Lung microvascular endothelial cell (primary cell): ENCODE results near the gene WDR18. TPM values are rescaled to one million over a fixed set of nuclear protein-coding genes. Genes with fewer than 3 reads are reported as not detected.

Experiments
- DNase-seq, 2 donors: peaks; one replicate each; pipeline versions ENCODE4 v3.0.0 to v3.0.0-alpha.2; 2010; ENCODE audit warnings: low read depth in 2 of 2
- total RNA-seq: library from RNA; depleted of rRNA; stranded (reverse); fragments of >200 nt; gene quantifications from 2 replicates; pipeline ENCODE4 v1.2.1, GENCODE V29; 2014

Gene WDR18, protein sequence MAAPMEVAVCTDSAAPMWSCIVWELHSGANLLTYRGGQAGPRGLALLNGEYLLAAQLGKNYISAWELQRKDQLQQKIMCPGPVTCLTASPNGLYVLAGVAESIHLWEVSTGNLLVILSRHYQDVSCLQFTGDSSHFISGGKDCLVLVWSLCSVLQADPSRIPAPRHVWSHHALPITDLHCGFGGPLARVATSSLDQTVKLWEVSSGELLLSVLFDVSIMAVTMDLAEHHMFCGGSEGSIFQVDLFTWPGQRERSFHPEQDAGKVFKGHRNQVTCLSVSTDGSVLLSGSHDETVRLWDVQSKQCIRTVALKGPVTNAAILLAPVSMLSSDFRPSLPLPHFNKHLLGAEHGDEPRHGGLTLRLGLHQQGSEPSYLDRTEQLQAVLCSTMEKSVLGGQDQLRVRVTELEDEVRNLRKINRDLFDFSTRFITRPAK
- total RNA-seq: 74.4 and 88.5 TPM in 2 replicates

DNA sequence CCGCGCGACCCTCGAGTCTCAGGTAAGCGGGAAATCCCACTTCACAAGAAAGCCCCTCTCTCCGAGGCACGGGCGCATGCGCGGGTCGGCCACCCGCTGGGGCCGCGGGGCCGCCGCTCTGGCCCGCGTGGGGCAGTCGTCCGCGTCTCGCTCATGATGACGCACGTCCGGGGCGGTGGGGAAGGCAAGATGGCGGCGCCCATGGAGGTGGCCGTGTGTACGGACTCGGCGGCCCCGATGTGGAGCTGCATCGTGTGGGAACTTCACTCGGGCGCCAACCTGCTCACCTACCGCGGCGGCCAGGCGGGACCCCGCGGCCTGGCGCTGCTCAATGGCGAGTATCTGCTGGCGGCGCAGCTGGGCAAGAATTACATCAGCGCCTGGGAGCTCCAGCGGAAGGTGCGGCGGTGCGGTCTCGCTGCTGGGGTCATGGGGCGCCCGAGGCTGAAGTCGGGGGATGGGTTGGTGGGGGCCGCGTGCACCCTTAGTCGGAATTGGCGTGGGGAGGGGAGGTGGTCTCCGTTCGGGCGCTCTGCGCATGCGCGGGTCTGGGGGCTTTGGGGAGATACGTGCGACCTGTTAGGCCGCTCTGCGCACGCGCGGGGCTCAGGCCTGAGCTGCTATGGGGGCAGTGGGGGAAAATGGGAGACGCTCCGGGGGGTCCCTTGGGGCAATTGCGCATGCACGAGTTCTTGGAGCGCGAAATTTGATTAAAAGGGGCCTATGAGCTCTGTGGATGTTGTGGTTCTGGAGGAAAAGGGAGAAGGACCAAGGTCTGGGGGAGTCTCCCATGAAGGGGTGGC, at the start of gene WDR18:
WDR18 (plus strand) TSS at position 181 of the 803 bp plus-strand sequence; CDS start at position 190, 9 bp downstream.
- peak; percentile 89 to 94 for DNase-seq

DNA sequence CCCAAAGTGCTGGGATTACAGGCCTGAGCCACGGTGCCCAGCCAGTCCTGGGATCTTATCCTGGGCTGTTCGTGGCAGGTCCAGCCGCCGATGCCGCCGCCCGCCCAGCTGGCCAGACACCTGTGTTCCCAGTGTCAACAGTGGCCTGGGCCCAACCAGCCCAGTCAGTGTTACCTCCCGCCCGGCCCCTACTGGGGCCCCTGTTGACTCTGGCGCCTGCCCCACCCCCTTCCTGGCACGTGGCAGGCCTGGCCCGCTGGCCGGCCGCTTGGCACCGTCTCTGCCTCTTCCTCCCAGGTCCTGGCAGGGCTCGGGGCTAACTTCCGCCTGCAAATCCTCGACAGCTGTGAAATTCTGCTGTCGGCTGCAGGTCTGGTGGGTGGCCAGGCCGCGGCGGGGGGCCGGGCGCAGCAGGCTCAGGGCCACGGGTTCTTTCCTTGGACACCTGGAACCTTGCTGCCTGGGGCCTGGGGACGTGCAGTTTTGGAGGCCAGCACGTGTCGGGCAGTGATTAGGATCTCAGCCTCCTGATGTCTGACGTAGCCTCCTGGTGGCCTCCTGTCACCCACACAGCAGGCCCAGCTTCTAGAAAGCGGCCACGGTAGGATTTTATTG, 49.2 kb upstream of the WDR18 start:
- peak; percentile 88 to 97 for DNase-seq

DNA sequence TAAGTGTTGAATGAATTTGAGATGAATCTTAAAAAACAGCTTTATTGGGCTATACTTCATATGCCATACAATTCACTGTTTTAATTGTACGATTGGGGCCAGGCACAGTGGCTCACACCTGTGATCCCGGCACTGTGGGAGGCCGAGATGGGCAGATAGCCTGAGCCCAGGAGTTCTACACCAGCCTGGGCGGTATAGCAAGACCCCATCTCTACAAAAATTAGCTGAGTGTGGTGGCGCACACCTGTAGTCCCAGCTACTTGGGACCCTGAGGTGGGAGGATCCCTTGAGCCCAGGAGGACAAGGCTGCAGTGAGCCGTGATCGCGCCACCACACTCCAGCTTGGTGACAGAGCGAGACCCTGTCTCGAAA, 48.0 kb upstream of the WDR18 start:
- DNase-seq: no peak

DNA sequence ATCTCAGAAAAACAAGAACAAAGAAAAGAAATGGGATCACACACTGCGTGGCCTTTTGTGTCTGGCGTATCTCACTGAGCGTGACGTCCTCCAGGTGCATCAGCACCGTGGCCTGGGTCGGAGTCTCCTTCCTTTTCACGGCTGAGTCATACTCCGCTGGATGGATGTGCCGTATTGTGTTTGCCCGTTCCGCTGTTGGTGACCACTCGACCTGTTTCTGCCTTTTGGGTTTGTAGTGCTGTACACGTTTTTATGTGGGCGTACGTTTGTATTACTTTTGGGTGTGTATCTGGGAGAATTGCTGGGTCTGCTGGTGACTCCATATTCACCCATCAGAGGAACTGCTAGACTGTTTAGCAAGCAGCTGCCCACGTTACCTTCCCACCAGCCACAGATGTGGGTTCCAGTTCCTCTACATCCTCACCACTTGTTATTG, 46.9 kb upstream of the WDR18 start:
- DNase-seq: no peak

DNA sequence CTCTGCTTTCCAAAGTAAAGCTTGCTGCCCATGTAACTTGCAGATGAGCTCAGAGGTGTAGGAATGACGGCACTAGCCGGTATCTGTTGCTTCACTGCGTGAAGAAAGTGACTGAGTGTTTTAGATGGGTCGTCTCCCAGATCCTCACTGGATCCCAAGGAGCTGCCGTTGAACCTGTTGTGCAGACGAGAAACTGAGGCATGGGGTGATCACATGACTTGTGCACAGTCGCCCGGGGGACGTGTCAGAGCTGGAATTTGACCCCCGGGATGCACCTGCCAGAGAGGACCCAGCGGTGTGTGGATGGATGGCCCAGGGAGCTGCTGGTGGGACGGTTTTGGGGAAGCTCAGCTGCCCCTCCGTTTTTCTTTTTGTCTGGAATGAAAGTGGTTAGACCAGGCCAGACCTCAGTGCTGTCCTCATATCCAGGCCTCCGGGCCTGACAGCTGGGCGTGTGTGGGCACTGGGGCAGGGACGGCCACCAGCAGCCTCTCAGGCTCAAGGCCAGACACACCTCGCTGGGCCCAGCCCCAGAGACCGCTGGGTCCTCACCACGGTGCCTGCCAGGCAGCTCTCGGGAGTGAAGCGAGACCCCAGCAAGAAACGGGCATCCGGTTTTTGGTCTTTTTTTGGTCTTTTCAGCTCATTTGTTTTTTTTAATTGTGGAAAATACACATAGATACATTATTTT, 45.8 kb upstream of the WDR18 start:
- no peak for DNase-seq

DNA sequence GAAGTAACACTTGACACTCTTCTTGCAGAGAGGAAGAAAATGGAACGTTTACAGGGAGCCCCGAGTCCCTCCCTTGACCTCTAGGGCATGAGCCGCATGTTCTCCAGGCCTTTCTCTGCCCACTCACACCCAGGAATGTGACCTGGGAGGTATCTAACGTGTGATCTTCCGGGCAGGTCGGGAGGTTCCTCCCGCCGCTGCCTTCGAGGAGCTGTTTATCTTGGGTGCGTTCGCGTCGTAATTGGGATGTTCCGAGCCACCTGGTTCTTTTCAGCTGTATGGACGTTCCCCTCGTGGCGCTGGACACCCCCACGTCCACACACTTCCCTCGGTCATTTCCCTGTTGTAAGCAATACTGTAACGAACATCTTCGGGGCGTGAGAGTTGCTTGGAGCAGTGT, 44.7 kb upstream of the WDR18 start:
- no peak for DNase-seq

DNA sequence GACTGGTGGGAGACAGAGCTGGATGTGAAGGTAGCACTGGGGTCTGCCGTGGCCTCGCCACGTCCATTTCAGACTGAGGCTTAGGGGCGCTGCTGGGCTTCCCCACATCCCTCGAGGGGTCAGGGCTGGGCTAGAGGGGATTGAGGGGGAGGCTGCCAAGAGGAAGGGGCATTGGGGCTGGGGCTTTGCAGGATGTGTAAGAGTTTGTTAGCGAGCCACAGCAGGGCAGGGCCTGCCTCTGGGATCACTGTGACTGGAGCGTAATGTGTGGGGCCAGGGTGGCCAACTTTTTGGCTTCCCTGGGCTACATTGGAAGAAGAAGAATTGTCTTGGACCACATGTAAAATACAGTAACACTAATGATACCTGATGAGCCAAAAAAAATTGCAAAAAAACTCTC, 44.2 kb upstream of the WDR18 start:
- no peak for DNase-seq

DNA sequence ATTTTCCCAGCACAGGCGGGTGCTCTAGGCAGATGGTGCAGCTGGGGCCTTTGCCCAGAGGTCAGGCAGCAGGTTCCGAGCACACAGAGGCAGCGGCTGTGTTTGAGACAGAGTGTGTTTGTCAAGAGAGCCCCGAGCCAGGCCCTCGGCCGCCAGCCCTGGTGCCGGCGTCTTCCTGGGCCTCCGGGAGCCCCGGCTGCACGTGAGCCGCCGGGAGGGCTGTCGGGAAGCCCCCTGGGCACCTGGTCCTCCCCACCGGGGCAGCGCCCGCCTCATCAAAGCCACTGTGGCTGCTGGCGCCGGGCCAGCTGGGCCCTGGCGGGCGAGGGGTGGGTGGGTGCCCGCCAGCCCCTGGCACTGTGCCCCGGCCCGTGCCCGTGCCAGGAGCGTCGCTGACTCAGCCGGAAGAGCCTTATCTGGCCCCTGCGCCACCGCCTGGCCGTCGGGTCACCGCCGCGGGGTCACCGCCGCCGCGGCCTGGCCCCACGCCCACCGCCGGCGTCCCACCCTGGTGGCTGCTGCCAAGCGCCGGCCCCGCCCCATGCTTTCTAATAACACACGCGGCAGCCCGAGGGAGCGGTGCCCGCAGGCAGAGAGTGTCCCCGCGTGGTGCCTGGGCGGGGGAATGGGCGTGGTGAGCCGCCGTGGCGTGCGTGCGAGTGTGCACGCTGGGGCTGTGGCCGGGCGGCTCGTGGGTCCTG, 43.4 kb upstream of the WDR18 start:
- peak; percentile 55 to 68 for DNase-seq

DNA sequence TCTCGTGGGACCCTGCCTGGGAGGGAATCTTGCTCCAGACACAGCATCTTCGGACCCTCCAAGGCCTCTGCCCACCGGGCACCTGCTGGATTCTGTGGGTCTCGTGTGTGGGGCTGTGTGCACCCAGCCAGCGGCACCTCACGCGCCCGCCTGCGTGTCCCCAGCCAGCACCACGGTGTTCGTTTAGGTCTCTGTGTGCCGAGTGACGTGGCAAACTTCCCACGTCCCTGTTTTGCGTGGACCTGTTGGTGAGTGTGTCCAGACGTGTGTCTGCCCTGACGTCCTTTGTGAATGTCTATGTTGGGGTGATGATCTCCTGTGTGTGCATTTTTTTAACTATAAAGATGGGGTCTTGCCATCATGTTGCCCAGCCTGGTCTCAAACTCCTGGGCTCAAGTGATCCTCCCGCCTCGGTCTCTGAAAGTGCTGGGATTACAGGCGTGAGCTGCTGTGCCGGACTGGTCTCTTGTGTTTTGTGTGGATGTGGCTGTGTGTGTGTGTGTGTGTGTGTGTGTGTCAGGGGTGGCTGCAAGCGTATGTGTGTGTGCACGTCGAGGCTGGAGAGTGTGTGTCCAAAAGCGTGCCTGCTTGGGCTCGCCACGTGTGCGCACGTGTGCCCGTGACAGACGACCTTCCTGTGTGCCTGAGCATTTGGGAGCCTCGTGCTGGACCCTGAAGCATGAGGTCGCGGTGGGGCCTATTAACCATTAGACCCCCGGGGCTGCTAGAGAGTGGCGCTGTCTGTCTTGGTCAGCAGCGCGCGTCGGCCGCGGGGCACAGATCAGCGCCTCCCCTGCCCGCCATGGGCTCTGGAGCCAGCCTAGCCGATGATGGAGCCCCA, 42.6 kb upstream of the WDR18 start:
- no peak for DNase-seq

DNA sequence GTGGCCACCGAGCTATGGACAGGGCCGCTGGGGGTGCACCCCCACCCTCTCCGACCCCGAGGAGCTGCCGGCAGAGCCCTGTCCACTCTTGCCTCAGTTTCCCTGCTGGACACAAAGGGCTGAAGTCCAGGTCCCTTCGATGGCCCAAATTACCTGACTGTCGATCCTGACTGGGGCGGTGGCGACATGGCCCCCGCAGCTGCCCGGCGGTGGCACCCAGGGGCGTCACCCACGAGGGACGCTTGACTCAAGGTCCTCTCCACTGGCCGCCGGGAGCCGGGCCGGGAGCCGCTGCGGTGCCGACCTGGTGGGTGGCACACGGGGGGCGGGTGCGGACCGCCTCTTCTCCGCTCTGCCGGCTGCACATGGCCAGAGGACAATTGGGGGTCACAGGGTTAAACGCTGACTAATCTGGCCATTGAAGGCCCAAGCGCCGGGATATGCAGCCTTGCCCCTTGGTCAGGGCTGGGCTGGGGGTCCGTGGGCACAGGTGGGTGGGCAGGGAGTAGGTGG, 42.0 kb upstream of the WDR18 start:
- peak in 1 of 2 donors; percentile 29 for DNase-seq

DNA sequence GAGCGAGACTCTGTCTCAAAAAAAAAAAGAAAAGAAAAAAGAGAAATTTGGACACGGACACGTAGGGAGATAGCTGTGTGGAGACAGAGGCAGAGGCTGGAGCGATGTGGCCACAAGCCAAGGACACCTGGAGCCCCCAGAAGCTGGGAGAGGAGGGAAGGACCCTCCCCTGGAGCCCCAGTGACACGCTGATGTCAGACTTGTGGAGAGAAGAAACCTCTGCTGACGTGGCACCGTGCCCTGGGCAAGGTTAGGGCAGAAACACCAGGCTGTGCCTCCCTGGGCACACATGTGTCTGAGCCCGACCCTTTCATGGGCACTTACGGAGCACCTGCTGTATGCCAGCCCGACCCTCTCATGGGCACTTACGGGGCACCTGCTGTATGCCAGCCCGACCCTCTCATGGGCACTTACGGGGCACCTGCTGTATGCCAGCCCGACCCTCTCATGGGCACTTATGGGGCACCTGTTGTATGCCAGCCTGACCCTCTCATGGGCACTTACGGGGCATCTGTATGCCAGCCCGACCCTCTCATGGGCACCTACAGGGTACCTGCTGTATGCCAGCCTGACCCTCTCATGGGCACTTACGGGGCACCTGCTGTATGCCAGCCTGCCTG, 40.5 kb upstream of the WDR18 start:
- no peak for DNase-seq

DNA sequence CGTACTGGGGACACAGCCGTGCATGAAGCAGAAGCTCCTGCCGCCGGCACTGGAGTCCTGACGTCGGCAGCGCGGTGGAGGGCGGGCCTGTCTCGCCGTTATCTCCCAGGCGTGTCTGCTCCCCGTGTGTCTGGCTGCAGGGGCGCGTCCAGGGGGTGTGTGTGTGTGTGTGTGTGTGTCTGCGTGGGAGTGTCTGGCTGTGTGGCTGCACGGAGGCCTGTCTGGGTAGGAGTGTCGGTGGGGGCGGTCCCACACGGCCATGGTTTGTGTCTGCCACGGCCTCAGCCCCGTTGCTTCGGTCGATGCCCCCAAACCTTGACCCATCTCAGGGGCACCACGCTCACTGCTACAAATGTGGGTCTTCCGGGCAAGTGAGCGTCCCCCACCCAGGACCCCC, 40.0 kb upstream of the WDR18 start:
- DNase-seq: no peak

DNA sequence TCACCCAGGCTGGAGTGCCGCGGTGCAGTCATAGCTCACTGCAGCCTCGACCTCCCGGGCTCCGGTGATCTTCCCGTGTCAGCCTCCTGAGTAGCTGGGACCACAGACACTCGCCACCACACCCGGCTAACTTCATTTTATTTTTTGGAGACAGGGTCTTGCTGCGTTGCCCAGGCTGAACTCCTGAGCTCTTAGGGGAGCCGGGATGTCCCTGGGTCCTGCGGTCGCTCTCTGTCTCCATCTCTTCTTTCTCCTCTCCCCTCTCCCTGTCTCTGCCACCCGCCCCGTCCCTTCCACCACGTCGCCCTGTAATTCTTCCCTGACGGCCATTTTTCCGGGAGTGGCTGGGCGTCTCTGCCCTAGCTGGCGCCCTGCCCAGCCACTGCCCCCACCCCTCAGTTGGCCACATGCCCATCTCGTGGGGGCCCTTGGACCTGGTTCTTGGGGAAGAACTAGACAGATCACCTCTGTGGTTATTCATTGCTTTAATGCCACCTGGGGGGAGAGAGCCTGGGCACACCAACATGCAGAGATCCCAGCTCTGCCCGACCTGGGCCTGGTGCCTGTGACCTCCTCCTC, 39.4 kb upstream of the WDR18 start:
- no peak for DNase-seq

DNA sequence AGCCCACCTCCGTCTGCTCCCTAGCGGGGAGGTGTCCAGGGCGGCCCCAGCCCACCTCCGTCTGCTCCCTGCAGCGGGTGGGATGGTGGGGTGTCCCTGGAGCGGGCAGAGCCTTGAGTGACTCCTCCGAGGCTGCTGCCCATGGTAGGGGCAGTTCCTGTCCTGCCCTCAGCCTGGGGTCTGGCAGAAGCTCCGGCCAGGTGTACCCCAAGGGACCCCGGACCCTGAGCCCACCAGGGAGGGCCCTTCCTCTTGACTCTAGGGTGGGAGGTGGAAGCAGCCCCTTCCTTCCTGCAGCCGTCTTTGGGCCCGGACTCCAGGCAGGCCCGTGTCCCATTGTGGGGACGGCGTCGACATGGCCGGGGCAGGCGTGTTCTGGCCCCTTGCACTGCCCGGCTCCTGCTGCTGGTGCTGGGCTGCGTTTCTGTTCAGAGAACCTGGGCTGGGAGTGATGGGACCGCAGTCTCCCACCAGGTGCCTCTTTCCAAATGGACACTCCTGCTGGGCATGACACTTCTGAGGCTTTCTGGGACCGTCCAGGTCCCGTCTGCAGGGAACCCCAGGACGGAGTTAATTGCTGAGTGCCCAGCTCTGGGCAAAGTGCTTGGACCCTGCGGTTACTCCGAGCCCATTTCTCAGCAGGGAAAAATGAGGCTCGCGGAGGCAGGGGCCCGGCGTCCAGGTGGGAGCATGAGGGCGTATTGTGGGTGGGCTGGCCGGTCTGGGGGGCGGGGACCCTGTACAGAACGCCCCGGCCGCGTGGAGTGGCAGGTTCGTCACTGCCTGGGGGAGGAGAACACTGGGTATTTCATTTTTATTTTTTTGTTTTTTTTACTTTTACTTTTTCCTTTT, 38.5 kb upstream of the WDR18 start:
- no peak for DNase-seq

DNA sequence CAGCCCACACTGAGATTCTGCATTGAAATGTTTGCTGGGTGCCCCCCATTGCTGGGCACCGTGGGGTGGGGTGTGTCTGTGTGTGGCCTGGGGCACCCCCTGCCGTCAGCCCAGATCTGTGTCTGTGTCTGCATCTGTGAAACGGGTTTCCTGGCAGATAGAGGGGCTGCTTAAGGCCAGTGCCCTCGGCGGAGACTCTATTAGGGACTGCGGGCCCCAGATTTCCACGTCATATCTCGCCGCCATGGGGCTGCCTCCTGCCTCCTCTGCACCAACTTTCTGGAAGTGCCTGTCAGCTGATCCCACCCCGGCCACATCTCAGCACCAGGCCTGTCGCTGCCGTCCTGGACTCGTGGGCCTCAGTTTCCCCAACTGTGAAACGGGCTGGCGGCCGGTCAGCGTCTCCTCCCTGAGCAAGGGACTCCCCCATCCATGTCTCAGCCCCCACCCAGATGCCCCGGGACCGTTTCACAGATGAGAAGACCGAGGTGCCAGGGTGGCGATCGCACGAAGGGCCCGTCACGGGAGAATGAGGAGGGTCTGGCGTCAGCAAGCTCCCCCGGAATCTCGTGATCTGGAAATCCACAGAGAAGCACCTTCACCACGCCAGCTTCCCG, 36.9 kb upstream of the WDR18 start:
- DNase-seq: no peak

DNA sequence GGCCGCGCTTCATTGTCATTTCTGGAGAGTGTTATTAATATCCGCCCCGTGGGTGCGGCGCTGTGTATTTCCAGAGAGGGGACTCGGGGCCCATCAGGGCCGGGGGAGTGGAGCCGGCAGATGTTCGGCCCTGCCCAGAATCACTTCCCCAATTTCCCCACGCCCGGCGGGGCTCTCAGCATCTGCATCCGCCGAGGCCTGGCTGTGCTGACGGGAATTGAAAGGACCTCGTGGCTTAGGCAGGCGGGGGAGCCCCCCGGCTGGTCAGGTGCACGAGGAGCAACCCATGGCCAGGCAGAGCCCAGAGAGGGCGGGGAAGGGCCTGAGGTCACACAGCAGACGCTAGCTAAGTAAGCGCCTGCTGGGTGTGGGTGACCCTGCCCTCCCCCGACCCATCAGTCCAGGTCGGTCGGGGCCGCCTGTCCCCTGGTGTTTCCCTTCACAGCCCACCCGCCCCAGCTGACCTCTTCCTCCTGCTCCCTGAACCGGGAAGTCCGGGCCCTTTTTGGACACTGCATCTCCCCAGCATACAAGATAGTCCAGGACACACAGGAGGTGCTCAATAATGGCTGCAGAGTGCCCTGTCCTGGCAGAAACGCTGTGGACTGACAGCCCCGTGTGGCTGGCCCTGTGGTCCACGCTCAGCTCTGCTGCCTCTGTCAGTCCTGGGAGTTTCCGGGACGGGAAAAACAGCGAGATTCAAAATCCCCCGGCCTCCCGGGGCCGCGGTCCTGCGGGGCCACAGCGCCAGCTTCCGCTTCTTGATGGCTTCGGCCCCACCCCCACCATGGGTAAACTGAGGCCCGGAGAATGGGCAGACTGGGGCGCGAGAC, 36.2 kb upstream of the WDR18 start:
- DNase-seq: no peak
